Neural progenitor cell (in vitro differentiated cells): ENCODE measurements around the gene C10orf67. TPM values are rescaled to one million over a fixed set of nuclear protein-coding genes. Genes with fewer than 3 reads are reported as not detected.

Experiments used
- DNase-seq: peaks from one replicate; pipeline ENCODE4 v3.0.0-alpha.2; 2016; ENCODE audit warnings: low spot score
- H2AFZ ChIP-seq: fragments of 200-600 bp; sonication (generic); replicated peaks from 2 replicates; pipeline ENCODE4 v1.6.1; 2016; ENCODE audit warnings: antibody characterized with exemption
- H3F3A ChIP-seq: fragments of 200-600 bp; sonication (generic); 2 replicates; pipeline ENCODE4 v1.6.1; 2016; ENCODE audit warnings: antibody characterized with exemption, low read depth
- H3K27ac ChIP-seq: fragments of 200-600 bp; sonication (generic); 2 replicates; pipeline ENCODE4 v1.5.1; 2016; ENCODE audit warnings: mild to moderate bottlenecking
- H3K27me3 ChIP-seq: fragments of 200-600 bp; sonication (generic); 2 replicates; pipeline ENCODE4 v1.6.1; 2016; ENCODE audit warnings: mild to moderate bottlenecking, moderate library complexity
- H3K36me3 ChIP-seq: fragments of 200-600 bp; sonication (generic); 2 replicates; pipeline ENCODE4 v1.5.1; 2016
- H3K4me1 ChIP-seq: fragments of 200-600 bp; sonication (generic); 2 replicates; pipeline ENCODE4 v1.6.1; 2016; ENCODE audit warnings: mixed run types
- H3K4me2 ChIP-seq: fragments of 200-600 bp; sonication (generic); 2 replicates; pipeline ENCODE4 v1.6.1; 2016
- H3K4me3 ChIP-seq: fragments of 200-600 bp; sonication (generic); 2 replicates; pipeline ENCODE4 v1.5.1; 2016
- H3K79me2 ChIP-seq: fragments of 200-600 bp; sonication (generic); 2 replicates; pipeline ENCODE4 v1.6.1; 2016; ENCODE audit warnings: low read depth
- H3K9ac ChIP-seq: fragments of 200-600 bp; sonication (generic); 2 replicates; pipeline ENCODE4 v1.6.1; 2016
- H3K9me3 ChIP-seq: fragments of 200-600 bp; sonication (generic); 2 replicates; pipeline ENCODE4 v1.5.1; 2016; ENCODE audit warnings: low read depth
- H4K20me1 ChIP-seq: fragments of 200-600 bp; sonication (generic); 2 replicates; pipeline ENCODE4 v1.6.1; 2016; ENCODE audit warnings: low read depth
- H3K27ac Mint-ChIP-seq: 3 replicates; pipeline ENCODE4 v1.8.0; 2021; ENCODE audit warnings: mixed read lengths
- H3K27me3 Mint-ChIP-seq: 2 replicates; pipeline ENCODE4 v1.8.0; 2022; ENCODE audit warnings: low read depth, mild to moderate bottlenecking, inconsistent platforms, moderate library complexity, mixed read lengths; ENCODE audit not compliant: insufficient read depth
- H3K36me3 Mint-ChIP-seq: 3 replicates; pipeline ENCODE4 v1.8.0; 2021; ENCODE audit warnings: mixed read lengths
- H3K4me1 Mint-ChIP-seq: 3 replicates; pipeline ENCODE4 v1.8.0; 2021; ENCODE audit warnings: mixed read lengths
- H3K4me3 Mint-ChIP-seq: 3 replicates; pipeline ENCODE4 v1.8.0; 2021; ENCODE audit warnings: mild to moderate bottlenecking, moderate library complexity, mixed read lengths
- H3K9me3 Mint-ChIP-seq: 3 replicates; pipeline ENCODE4 v1.8.0; 2020; ENCODE audit warnings: mixed read lengths
- CTCF ChIP-seq: fragments of 200-600 bp; sonication (generic); IDR thresholded peaks from 2 replicates; pipeline ENCODE4 v1.5.1; 2017; ENCODE audit warnings: antibody characterized with exemption, mild to moderate bottlenecking
- EZH2 ChIP-seq: fragments of 200-600 bp; sonication (generic); IDR thresholded peaks from 2 replicates; pipeline ENCODE4 v1.6.1; 2017; ENCODE audit warnings: antibody characterized with exemption, mild to moderate bottlenecking, moderate library complexity
- EZH2phosphoT487 ChIP-seq: fragments of 200-600 bp; sonication (generic); IDR thresholded peaks from 2 replicates; pipeline ENCODE4 v1.6.1; 2017; ENCODE audit warnings: antibody characterized with exemption
- microRNA counts: library from miRNA; unstranded; fragments of <30 nt; microRNA quantifications from one replicate; lab custom pipeline; 2016
- microRNA-seq: library from miRNA; unstranded; fragments of <30 nt; microRNA quantifications from one replicate; pipeline ENCODE4, GENCODE V29; 2016
- small RNA-seq: library from RNA; depleted of rRNA; stranded (forward); fragments of <200 nt; gene quantifications from one replicate; pipeline ENCODE3, GENCODE V24; 2015
- total RNA-seq: library from RNA; depleted of rRNA; stranded (reverse); fragments of >200 nt; gene quantifications from 2 replicates; pipeline ENCODE4 v1.2.3, GENCODE V29; 2015; ENCODE audit warnings: low replicate concordance

C10orf67 gene
- total RNA-seq, 1 donor from 2014 or later: not detected

- Histone ChIP-seq H3K79me2 (no peaks in the 10 kb centered on the region), H3K9ac (no peak overlapping the region), H3K27me3 (peaks cover 60% of the 10 kb centered on the region), H3K4me1 (no peaks in the 10 kb centered on the region), H2AFZ (no peak overlapping the region), H3F3A (no peaks in the 10 kb centered on the region), H4K20me1 (no peaks in the 10 kb centered on the region), H3K36me3 (no peaks in the 10 kb centered on the region), H3K4me3 (no peak overlapping the region), H3K27ac (no peak overlapping the region), H3K4me2 (no peak overlapping the region), H3K9me3 (no peaks in the 10 kb centered on the region)
- Mint-ChIP-seq H3K27me3 (peaks cover 8% of the 10 kb centered on the region), H3K4me1 (peaks cover 10% of the 10 kb centered on the region), H3K9me3 (no peaks in the 10 kb centered on the region), H3K4me3 (no peak overlapping the region), H3K36me3 (no peaks in the 10 kb centered on the region), H3K27ac (no peak overlapping the region)
- DNase-seq: no peak
- TF ChIP-seq EZH2 (no peak), CTCF (no peak), EZH2phosphoT487 (no peak)
Measured at GRCh38 chr10:23156447-23157150, 188.0 kb downstream of the C10orf67 start.

- no peak overlapping the region for H3K27ac Mint-ChIP-seq
- peaks cover 2% of the 10 kb centered on the region for H3K27me3 Mint-ChIP-seq
Measured at GRCh38 chr10:23155169-23155568, 189.4 kb downstream of the C10orf67 start.

More at GRCh38 chr10:23155169-23155568, 189.4 kb downstream of the C10orf67 start:
- Histone ChIP-seq H2AFZ (no peak overlapping the region), H4K20me1 (no peaks in the 10 kb centered on the region), H3K9ac (no peak overlapping the region), H3K36me3 (no peaks in the 10 kb centered on the region), H3K9me3 (no peaks in the 10 kb centered on the region), H3K27me3 (peaks cover 46% of the 10 kb centered on the region), H3K4me3 (no peak overlapping the region), H3K4me2 (no peak overlapping the region), H3K27ac (no peak overlapping the region), H3K4me1 (no peaks in the 10 kb centered on the region), H3K79me2 (no peaks in the 10 kb centered on the region), H3F3A (no peaks in the 10 kb centered on the region)
- Mint-ChIP-seq H3K9me3 (no peaks in the 10 kb centered on the region), H3K36me3 (no peaks in the 10 kb centered on the region), H3K4me1 (peaks cover 10% of the 10 kb centered on the region), H3K4me3 (no peak overlapping the region)
- DNase-seq: no peak
- TF ChIP-seq CTCF (no peak), EZH2phosphoT487 (no peak), EZH2 (no peak)

MicroRNA genes within 50 kb of the gene (microRNA counts, 767-probe panel; counts per million panel counts)
- microRNA hsa-miR-1254 (lab: Ali Mortazavi, UCI): 460 counts per million, percentile 90 among the panel's probes with 10 or more counts

Small RNAs within 50 kb of the gene (microRNA-seq; reads per million reads assigned to microRNA genes)
- gene MIR1254-2: not detected

Small RNAs within 50 kb of the gene (small RNA-seq; reads per million reads assigned to genes)
- gene MIR1254-2 (not detected), gene RF00561 (not detected)

Other genes with a start within 250 kb of the C10orf67 start
- gene MSRB2, start 249.2 kb downstream of the C10orf67 start, total RNA-seq: 15.2 and 17.2 TPM in 2 replicates
- not detected in 2 replicates for gene PTF1A, start 152.5 kb downstream of the C10orf67 start, total RNA-seq
- gene OTUD1, start 94.3 kb upstream of the C10orf67 start, total RNA-seq: 5.4 and 7.9 TPM in 2 replicates